Right lobe of liver (tissue), 4 donors: ENCODE data around the gene ZNF511.

Source experiments
- POLR2A ChIP-seq: fragments of 450-650 bp; IDR thresholded peaks from one replicate; pipeline ENCODE4 v1.6.1; 2017; ENCODE audit warnings: antibody characterized with exemption, mild to moderate bottlenecking
- TF ChIP-seq, protein P1 (sequence below), 4 donors: fragments of 200-600 bp in 3 of 4; fragments of 450-650 bp in 1 of 4; IDR thresholded peaks; one replicate each; pipeline versions ENCODE4 v1.5.1 to v1.8.0; 2016 to 2022; ENCODE audit warnings: antibody characterized with exemption in 4 of 4, mild to moderate bottlenecking in 2 of 4
- donor health status: DM: no; HTN: no; CAD: no.
- donor health status: DM: no; HTN: no; CAD: no.
- donor health status: DM: no; HTN: yes; CAD: no.

DNA sequence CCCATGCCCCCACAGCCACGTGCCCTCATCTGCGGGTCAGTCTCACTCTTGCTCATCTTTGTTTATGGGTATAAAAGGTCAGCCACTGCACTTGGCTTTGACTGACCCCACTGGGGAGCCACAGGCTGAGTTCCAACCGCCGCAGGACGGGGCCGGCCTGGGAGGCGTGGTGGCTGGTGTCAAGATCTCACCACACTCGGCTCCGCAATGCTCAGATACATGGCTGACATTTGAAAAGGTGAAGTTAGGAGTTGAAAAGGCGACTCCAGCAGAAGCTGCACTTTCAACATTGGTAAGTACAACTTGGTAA lies 14.9 kb upstream of the ZNF511 start:
- TF ChIP-seq, protein P1, sequence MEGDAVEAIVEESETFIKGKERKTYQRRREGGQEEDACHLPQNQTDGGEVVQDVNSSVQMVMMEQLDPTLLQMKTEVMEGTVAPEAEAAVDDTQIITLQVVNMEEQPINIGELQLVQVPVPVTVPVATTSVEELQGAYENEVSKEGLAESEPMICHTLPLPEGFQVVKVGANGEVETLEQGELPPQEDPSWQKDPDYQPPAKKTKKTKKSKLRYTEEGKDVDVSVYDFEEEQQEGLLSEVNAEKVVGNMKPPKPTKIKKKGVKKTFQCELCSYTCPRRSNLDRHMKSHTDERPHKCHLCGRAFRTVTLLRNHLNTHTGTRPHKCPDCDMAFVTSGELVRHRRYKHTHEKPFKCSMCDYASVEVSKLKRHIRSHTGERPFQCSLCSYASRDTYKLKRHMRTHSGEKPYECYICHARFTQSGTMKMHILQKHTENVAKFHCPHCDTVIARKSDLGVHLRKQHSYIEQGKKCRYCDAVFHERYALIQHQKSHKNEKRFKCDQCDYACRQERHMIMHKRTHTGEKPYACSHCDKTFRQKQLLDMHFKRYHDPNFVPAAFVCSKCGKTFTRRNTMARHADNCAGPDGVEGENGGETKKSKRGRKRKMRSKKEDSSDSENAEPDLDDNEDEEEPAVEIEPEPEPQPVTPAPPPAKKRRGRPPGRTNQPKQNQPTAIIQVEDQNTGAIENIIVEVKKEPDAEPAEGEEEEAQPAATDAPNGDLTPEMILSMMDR (IDR thresholded peaks at IDR 0.05) = no peak
- TF ChIP-seq POLR2A = no peak
